H1 (cell line): ENCODE results near the gene CCDC78. TPM values are rescaled to one million over a fixed set of nuclear protein-coding genes. Genes with fewer than 3 reads are reported as not detected.

ENCODE experiments used
- CTCF ChIA-PET: fragments of 300-600 bp; sonication (Branson Sonifier 250); formaldehyde crosslinking; loops from one replicate; lab custom pipeline; 2021; ENCODE audit not compliant: partially characterized antibody; lab: Charles Lee
- POLR2A ChIA-PET: fragments of 300-600 bp; sonication (Branson Sonifier 250); formaldehyde crosslinking; loops from one replicate; lab custom pipeline; 2021; ENCODE audit warnings: inconsistent platforms; ENCODE audit not compliant: partially characterized antibody; lab: Charles Lee
- DNase-seq, 2 experiments: peaks; one replicate each; pipeline versions ENCODE4 v3.0.0 to v3.0.0-alpha.2; 2010 to 2022; ENCODE audit warnings: low spot score in 2 of 2, low read depth in 1 of 2, mixed read lengths in 1 of 2
- FAIRE-seq: peaks from 2 replicates; lab custom pipeline; 2011; peaks lifted over from hg19 to GRCh38; lab: Jason Lieb, UNC
- H2AFZ ChIP-seq: 2 replicates; pipeline ENCODE4 v1.8.1; 2012; ENCODE audit warnings: low read length, inconsistent platforms
- H2AK5ac ChIP-seq: 2 replicates; pipeline ENCODE4 v1.6.1; 2013; ENCODE audit warnings: low read depth, low read length
- H2BK120ac ChIP-seq: replicated peaks from 2 replicates; pipeline ENCODE3; 2013; ENCODE audit warnings: low read depth, low read length, inconsistent platforms
- H2BK12ac ChIP-seq: 2 replicates; pipeline ENCODE4 v1.6.1; 2013; ENCODE audit warnings: low read depth, low read length
- H2BK15ac ChIP-seq: 2 replicates; pipeline ENCODE4 v1.6.1; 2013; ENCODE audit warnings: low read length
- H2BK20ac ChIP-seq: 2 replicates; pipeline ENCODE4 v1.6.1; 2013; ENCODE audit warnings: low read length
- H2BK5ac ChIP-seq: 2 replicates; pipeline ENCODE4 v1.6.1; 2013; ENCODE audit warnings: low read depth, low read length
- H3K14ac ChIP-seq: 2 replicates; pipeline ENCODE4 v1.6.1; 2013; ENCODE audit warnings: inconsistent platforms; ENCODE audit not compliant: insufficient read length
- H3K18ac ChIP-seq: 2 replicates; pipeline ENCODE4 v1.6.1; 2013; ENCODE audit warnings: low read length; ENCODE audit errors: extremely low read depth
- H3K23ac ChIP-seq: 2 replicates; pipeline ENCODE4 v1.6.1; 2013; ENCODE audit warnings: inconsistent platforms; ENCODE audit not compliant: insufficient read length
- H3K23me2 ChIP-seq: 2 replicates; pipeline ENCODE4 v1.6.1; 2013; ENCODE audit warnings: low read depth, low read length
- H3K27ac ChIP-seq: 2 replicates; pipeline ENCODE4 v1.6.1; 2011; ENCODE audit warnings: low read depth, low read length, inconsistent platforms
- H3K27me3 ChIP-seq, 4 experiments: replicated peaks in 1 of 4; 1 replicate in 1 of 4; 2 replicates in 3 of 4; pipeline versions ENCODE4 v1.6.1 to v1.8.1; 2011 to 2013; ENCODE audit warnings: low read length in 3 of 4, mild to moderate bottlenecking in 3 of 4, inconsistent platforms in 2 of 4, mixed read lengths in 2 of 4, moderate library complexity in 1 of 4; ENCODE audit not compliant: control insufficient read depth in 3 of 4, insufficient read depth in 3 of 4; ENCODE audit errors: extremely low read depth in 1 of 4
- H3K36me3 ChIP-seq, 4 experiments: 2 replicates each; pipeline versions ENCODE4 v1.6.1 to v1.8.1; 2011 to 2013; ENCODE audit warnings: mild to moderate bottlenecking in 4 of 4, low read length in 3 of 4, moderate library complexity in 2 of 4, control low read depth in 1 of 4, inconsistent platforms in 1 of 4; ENCODE audit not compliant: insufficient read depth in 4 of 4, control insufficient read depth in 2 of 4
- H3K4ac ChIP-seq: replicated peaks from 2 replicates; pipeline ENCODE3; 2013; ENCODE audit warnings: low read length, low read depth, mixed read lengths, inconsistent platforms; ENCODE audit not compliant: insufficient read length
- H3K4me1 ChIP-seq, 4 experiments: replicated peaks in 1 of 4; 1 replicate in 1 of 4; 2 replicates in 3 of 4; pipeline versions ENCODE4 v1.6.1 to v1.8.1; 2011 to 2013; ENCODE audit warnings: low read length in 3 of 4, inconsistent platforms in 2 of 4, mixed read lengths in 1 of 4; ENCODE audit not compliant: insufficient read depth in 4 of 4, control insufficient read depth in 3 of 4
- H3K4me2 ChIP-seq, 2 experiments: 2 replicates each; pipeline versions ENCODE4 v1.6.1 to v1.8.1; 2011 to 2013; ENCODE audit warnings: low read depth in 2 of 2, low read length in 2 of 2, control low read depth in 1 of 2, inconsistent platforms in 1 of 2, mild to moderate bottlenecking in 1 of 2; ENCODE audit not compliant: insufficient read depth in 1 of 2
- H3K4me3 ChIP-seq, 4 experiments: fragments of 200-600, 300-600 bp in 1 of 4; sonication (generic), shearing (Covaris generic), sonication (Bioruptor Twin) in 1 of 4; 2 replicates each; pipeline versions ENCODE4 v1.5.1 to v1.8.1; 2011 to 2016; ENCODE audit warnings: low read length in 4 of 4, low read depth in 3 of 4, control low read depth in 2 of 4, inconsistent platforms in 2 of 4, mild to moderate bottlenecking in 2 of 4, mixed read lengths in 1 of 4, moderate library complexity in 1 of 4; ENCODE audit not compliant: insufficient read depth in 2 of 4; ENCODE audit errors: extremely low read depth in 1 of 4
- H3K56ac ChIP-seq: replicated peaks from 2 replicates; pipeline ENCODE3; 2013; ENCODE audit warnings: low read depth, mild to moderate bottlenecking, mixed read lengths, low read length, inconsistent platforms; ENCODE audit not compliant: insufficient read length
- H3K79me1 ChIP-seq: 2 replicates; pipeline ENCODE4 v1.6.1; 2013; ENCODE audit warnings: low read depth, low read length, control low read depth
- H3K79me2 ChIP-seq, 2 experiments: 2 replicates each; pipeline versions ENCODE4 v1.6.1 to v1.8.1; 2012 to 2013; ENCODE audit warnings: low read length in 2 of 2, mild to moderate bottlenecking in 2 of 2, inconsistent platforms in 1 of 2; ENCODE audit not compliant: insufficient read depth in 2 of 2, control insufficient read depth in 1 of 2
- H3K9ac ChIP-seq, 4 experiments: replicated peaks in 1 of 4; 1 replicate in 1 of 4; 2 replicates in 3 of 4; pipeline versions ENCODE4 v1.6.1 to v1.8.1; 2011 to 2013; ENCODE audit warnings: low read depth in 3 of 4, low read length in 3 of 4, control low read depth in 2 of 4, mild to moderate bottlenecking in 2 of 4, moderate library complexity in 2 of 4, inconsistent platforms in 1 of 4; ENCODE audit errors: extremely low read depth in 1 of 4
- H3K9me3 ChIP-seq, 2 experiments: 2 replicates each; pipeline versions ENCODE4 v1.6.1 to v1.8.1; 2012 to 2013; ENCODE audit warnings: mild to moderate bottlenecking in 2 of 2, moderate library complexity in 2 of 2, control low read depth in 1 of 2, inconsistent platforms in 1 of 2, low read depth in 1 of 2, low read length in 1 of 2, mixed read lengths in 1 of 2; ENCODE audit not compliant: insufficient read depth in 2 of 2
- H4K20me1 ChIP-seq, 2 experiments: replicated peaks in 1 of 2; 2 replicates each; pipeline versions ENCODE3 to v1.8.1; 2011 to 2013; ENCODE audit warnings: inconsistent platforms in 2 of 2, low read length in 2 of 2, mild to moderate bottlenecking in 1 of 2; ENCODE audit not compliant: insufficient read depth in 2 of 2, control insufficient read depth in 1 of 2
- H4K5ac ChIP-seq: 2 replicates; pipeline ENCODE4 v1.6.1; 2013; ENCODE audit warnings: low read length, low read depth, mixed read lengths, inconsistent platforms; ENCODE audit not compliant: insufficient read length
- H4K8ac ChIP-seq: 2 replicates; pipeline ENCODE4 v1.8.0; 2013; ENCODE audit warnings: mild to moderate bottlenecking, moderate library complexity, low read length, inconsistent platforms; ENCODE audit not compliant: insufficient read depth; ENCODE audit errors: extremely low read depth
- H4K91ac ChIP-seq: replicated peaks from 2 replicates; pipeline ENCODE3; 2013; ENCODE audit warnings: low read length, mixed read lengths, inconsistent platforms; ENCODE audit not compliant: insufficient read length
- EGR1 ChIP-seq: IDR thresholded peaks from 2 replicates; pipeline ENCODE4 v1.6.1; 2011; ENCODE audit warnings: low read depth, low read length, borderline replicate concordance
- WGBS, 2 experiments: shearing (Covaris generic) in 1 of 2; methylation state at CpG; one replicate each; pipeline versions ENCODE4 v1.1.6 to v1.1.7; 2013 to 2015; ENCODE audit warnings: low lambda C conversion rate in 2 of 2, mixed read lengths in 2 of 2, inconsistent platforms in 1 of 2, low coverage in 1 of 2, missing lambda C conversion rate in 1 of 2; ENCODE audit not compliant: insufficient replicate concordance in 2 of 2, insufficient coverage in 1 of 2, insufficient read length in 1 of 2; ENCODE audit errors: extremely low coverage in 1 of 2, missing lambda C conversion rate in 1 of 2; 5-methylcytosine and 5-hydroxymethylcytosine counted together
- polyA plus RNA-seq, 7 experiments: library from polyadenylated mRNA; depleted of rRNA in 3 of 7; stranded (reverse) in 5 of 7; unstranded in 2 of 7; fragments of >200 nt in 5 of 7; fragments of 200-250 nt in 2 of 7; gene quantifications; 1 replicate in 5 of 7; 2 replicates in 1 of 7; 4 replicates in 1 of 7; pipeline versions ENCODE4 v1.2.1 to v1.2.3, GENCODE V29; 2011 to 2013; ENCODE audit warnings: missing spikeins in 2 of 7, mixed read lengths in 2 of 7
- total RNA-seq: library from RNA; stranded (reverse); fragmentation: NEBNext Ultra II Directional; extraction: Animal tissue kit (Norgen Biotek cat#: 25700); gene quantifications from 2 replicates; pipeline ENCODE4 v1.2.1, GENCODE V29; 2021
- TF ChIP-seq, protein P1 (sequence below): IDR thresholded peaks from 2 replicates; pipeline ENCODE4 v1.6.1; 2012; ENCODE audit warnings: inconsistent platforms

CCDC78 gene
- total and polyA plus RNA-seq, 2 of the 8 experiments (the other 6 are each of a cell fraction or from before 2014, with no cell fraction given), result 7.1 to 8.5 TPM

GRCh38 chr16:693364-693763 lies 32.9 kb downstream of the CCDC78 start:
- TF ChIP-seq, protein P1, sequence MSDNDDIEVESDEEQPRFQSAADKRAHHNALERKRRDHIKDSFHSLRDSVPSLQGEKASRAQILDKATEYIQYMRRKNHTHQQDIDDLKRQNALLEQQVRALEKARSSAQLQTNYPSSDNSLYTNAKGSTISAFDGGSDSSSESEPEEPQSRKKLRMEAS, result peak; percentile 28; the same call in 1 of the 2 replicates
- TF ChIP-seq EGR1, result no peak
- Histone ChIP-seq H3K4me3 (peak overlapping the region in 3 of 4 experiments; percentile 43 to 78 (median 48); a peak in 5 of 8 replicates), H3K4me1 (peaks cover 0 to 23% (median 15%) of the 10 kb centered on the region in 4 experiments; a peak in 5 of 7 replicates), H3K23ac (no peak overlapping the region), H3K4me2 (peak overlapping the region; percentile 87 to 95), H4K91ac (no peak overlapping the region), H3K79me2 (no peaks in the 10 kb centered on the region), H3K4ac (no peak overlapping the region), H2BK5ac (no peak overlapping the region), H3K56ac (no peak overlapping the region), H2BK15ac (no peak overlapping the region), H3K79me1 (peaks cover 4% of the 10 kb centered on the region; the same call in 1 of the 2 replicates), H3K23me2 (peaks cover 15% of the 10 kb centered on the region), H3K9ac (no peak overlapping the region), H3K27ac (no peak overlapping the region), H3K27me3 (peaks cover 1 to 56% (median 36%) of the 10 kb centered on the region in 4 experiments), H2BK20ac (no peak overlapping the region), H2AFZ (no peak overlapping the region), H3K14ac (no peak overlapping the region), H4K8ac (no peak overlapping the region; the same call in 1 of the 2 replicates), H3K9me3 (no peaks in the 10 kb centered on the region), H3K18ac (no peak overlapping the region; the same call in 1 of the 2 replicates), H2BK12ac (no peak overlapping the region), H4K5ac (no peak overlapping the region), H2BK120ac (no peak overlapping the region), H2AK5ac (peak overlapping the region; percentile 65; the same call in 1 of the 2 replicates), H4K20me1 (peaks cover 0 to 10% of the 10 kb centered on the region in 2 experiments), H3K36me3 (no peaks in the 10 kb centered on the region)
- FAIRE-seq (no peak), DNase-seq (peak in 1 of 2 experiments; percentile 56)
- CTCF ChIA-PET, result interaction anchor here (0.9 to 2.0 kb wide), 4 partner anchors 12 to 92 kb away, joined by 3 to 7 read pairs (median 5); no protein-coding TSS in a partner anchor
- POLR2A ChIA-PET, result interaction anchor here (1.1 to 4.6 kb wide), 4 partner anchors 11 to 39 kb away, joined by 3 to 48 read pairs (median 6); partner anchors contain the start of genes ANTKMT, JMJD8, RHBDL1 and STUB1
- WGBS, 2 experiments, result 72% methylated on average over 16 of the region's 22 CpGs; no CpG with 5 or more reads in 1 of the 2 experiments
